Neural cell (in vitro differentiated cells): Measurements from ENCODE around the gene TMEM266. TPM values are rescaled to one million over a fixed set of nuclear protein-coding genes. Genes with fewer than 3 reads are reported as not detected.

Experiments
- H2AFZ ChIP-seq: fragments of 200-600, 300-800 bp; sonication (generic), shearing (Covaris generic); 2 replicates; pipeline ENCODE4 v1.6.0; 2014; ENCODE audit warnings: low read depth, mild to moderate bottlenecking, antibody characterized with exemption, low read length, moderate library complexity
- H3F3A ChIP-seq: fragments of 200-600 bp; shearing (Covaris generic); 2 replicates; pipeline ENCODE4 v1.6.1; 2016; ENCODE audit warnings: mild to moderate bottlenecking, moderate library complexity, mixed read lengths, antibody characterized with exemption, low read length; ENCODE audit not compliant: insufficient read depth, poor library complexity, severe bottlenecking
- H3K27ac ChIP-seq: fragments of 200-600, 300-800 bp; sonication (generic), shearing (Covaris generic); 2 replicates; pipeline ENCODE4 v1.5.1; 2014; ENCODE audit warnings: mild to moderate bottlenecking, low read length, moderate library complexity
- H3K27me3 ChIP-seq: fragments of 300-800, 200-600 bp; sonication (generic), shearing (Covaris generic); 2 replicates; pipeline ENCODE4 v1.6.0; 2014; ENCODE audit warnings: mild to moderate bottlenecking, low read depth, low read length, moderate library complexity; ENCODE audit not compliant: insufficient read depth
- H3K36me3 ChIP-seq: fragments of 300-800, 200-600 bp; sonication (generic), shearing (Covaris generic); 2 replicates; pipeline ENCODE4 v1.5.1; 2014; ENCODE audit warnings: mild to moderate bottlenecking, antibody characterized with exemption, low read length, moderate library complexity; ENCODE audit not compliant: insufficient read depth
- H3K4me2 ChIP-seq: fragments of 300-800, 200-600 bp; sonication (generic), shearing (Covaris generic); 2 replicates; pipeline ENCODE4 v1.6.0; 2014; ENCODE audit warnings: mild to moderate bottlenecking, low read length
- H3K4me3 ChIP-seq: fragments of 300-800, 200-600 bp; sonication (generic), shearing (Covaris generic); 2 replicates; pipeline ENCODE4 v1.5.1; 2014; ENCODE audit warnings: mild to moderate bottlenecking, low read length, moderate library complexity
- H3K79me2 ChIP-seq: fragments of 200-600 bp; shearing (Covaris generic); replicated peaks from 2 replicates; pipeline ENCODE4 v1.6.0; 2014; ENCODE audit warnings: mild to moderate bottlenecking, low read length, moderate library complexity; ENCODE audit not compliant: insufficient read depth
- H3K9ac ChIP-seq: fragments of 300-800, 200-600 bp; sonication (generic), shearing (Covaris generic); 2 replicates; pipeline ENCODE4 v1.6.1; 2016; ENCODE audit warnings: mild to moderate bottlenecking, low read length, mixed read lengths
- H3K9me2 ChIP-seq: fragments of 200-600 bp; shearing (Covaris generic); 2 replicates; pipeline ENCODE4 v1.6.1; 2016; ENCODE audit warnings: mild to moderate bottlenecking, low read length, mixed read lengths; ENCODE audit not compliant: insufficient read depth
- H3K9me3 ChIP-seq: fragments of 200-600, 300-800 bp; sonication (generic), shearing (Covaris generic); 2 replicates; pipeline ENCODE4 v1.6.1; 2016; ENCODE audit warnings: mild to moderate bottlenecking, mixed run types, low read length, moderate library complexity, mixed read lengths
- H4K20me1 ChIP-seq: fragments of 200-600 bp; shearing (Covaris generic); 2 replicates; pipeline ENCODE4 v1.6.1; 2016; ENCODE audit warnings: mild to moderate bottlenecking, mixed run types; ENCODE audit not compliant: insufficient read depth
- CTCF ChIP-seq: fragments of 450-650 bp; IDR thresholded peaks from 2 replicates; pipeline ENCODE4 v1.5.1; 2014; ENCODE audit warnings: antibody characterized with exemption, mild to moderate bottlenecking, moderate library complexity; ENCODE audit not compliant: poor library complexity, severe bottlenecking
- EP300 ChIP-seq: fragments of 450-650 bp; conservative IDR thresholded peaks from 2 replicates; pipeline ENCODE4 v1.6.1; 2014; ENCODE audit warnings: antibody characterized with exemption, mild to moderate bottlenecking, moderate library complexity; ENCODE audit not compliant: poor library complexity, severe bottlenecking
- EZH2 ChIP-seq: fragments of 200-600, 300-800 bp; shearing (Covaris generic), sonication (generic); IDR thresholded peaks from 2 replicates; pipeline ENCODE4 v1.6.1; 2014; ENCODE audit warnings: antibody characterized with exemption, low read length, borderline replicate concordance, mild to moderate bottlenecking; ENCODE audit not compliant: insufficient read depth, poor library complexity, severe bottlenecking
- MXI1 ChIP-seq: fragments of 450-650 bp; conservative IDR thresholded peaks from 2 replicates; pipeline ENCODE4 v1.6.1; 2014; ENCODE audit warnings: antibody characterized with exemption, mild to moderate bottlenecking; ENCODE audit not compliant: poor library complexity, severe bottlenecking
- POLR2AphosphoS5 ChIP-seq: IDR thresholded peaks from 2 replicates; pipeline ENCODE4 v1.6.1; 2012
- RAD21 ChIP-seq: fragments of 450-650 bp; conservative IDR thresholded peaks from 2 replicates; pipeline ENCODE4 v1.6.1; 2014; ENCODE audit warnings: antibody characterized with exemption, mild to moderate bottlenecking, moderate library complexity
- REST ChIP-seq: IDR thresholded peaks from 2 replicates; pipeline ENCODE4 v1.6.1; 2012; ENCODE audit warnings: borderline replicate concordance
- SMC3 ChIP-seq: fragments of 450-650 bp; conservative IDR thresholded peaks from 2 replicates; pipeline ENCODE4 v1.6.1; 2014; ENCODE audit warnings: antibody characterized with exemption, mild to moderate bottlenecking, moderate library complexity; ENCODE audit not compliant: poor library complexity
- TAF1 ChIP-seq: IDR thresholded peaks from 2 replicates; pipeline ENCODE4 v1.6.1; 2012; ENCODE audit warnings: low read depth
- polyA plus RNA-seq: library from polyadenylated mRNA; depleted of rRNA; stranded (reverse); fragments of >200 nt; gene quantifications from 2 replicates; pipeline ENCODE4 v1.2.3, GENCODE V29; 2014

The TMEM266 gene
- polyA plus RNA-seq, 1 donor from 2014 or later, result 17.6 TPM

GRCh38 chr15:76176059-76176458, 116.3 kb downstream of the TMEM266 start:
- Histone ChIP-seq H3K36me3 (no peaks in the 10 kb centered on the region), H3K9me2 (no peaks in the 10 kb centered on the region), H3F3A (no peaks in the 10 kb centered on the region), H3K79me2 (no peaks in the 10 kb centered on the region), H2AFZ (no peak overlapping the region), H4K20me1 (no peaks in the 10 kb centered on the region), H3K27me3 (no peaks in the 10 kb centered on the region), H3K9ac (no peak overlapping the region), H3K4me2 (no peak overlapping the region), H3K27ac (no peak overlapping the region), H3K4me3 (no peak overlapping the region), H3K9me3 (no peaks in the 10 kb centered on the region)
- no peak for TF ChIP-seq POLR2AphosphoS5
- TF ChIP-seq RAD21, result no peak
- TF ChIP-seq MXI1, result no peak
- TF ChIP-seq TAF1, result no peak
- no peak for TF ChIP-seq EP300
- TF ChIP-seq EZH2, result no peak
- TF ChIP-seq REST, result no peak
- TF ChIP-seq SMC3, result no peak
- TF ChIP-seq CTCF, result no peak

GRCh38 chr15:76176487-76177085, 116.8 kb downstream of the TMEM266 start:
- no peaks in the 10 kb centered on the region for H3K9me3 ChIP-seq
- H3K27ac ChIP-seq, result no peak overlapping the region
- H3F3A ChIP-seq, result no peaks in the 10 kb centered on the region
- no peak for TF ChIP-seq POLR2AphosphoS5
- TF ChIP-seq TAF1, result no peak
- no peak for TF ChIP-seq CTCF
- TF ChIP-seq REST, result no peak
- TF ChIP-seq RAD21, result no peak
- no peak for TF ChIP-seq MXI1
- no peak for TF ChIP-seq SMC3
- TF ChIP-seq EZH2, result no peak
- TF ChIP-seq EP300, result no peak
- H3K9me2 ChIP-seq, result no peaks in the 10 kb centered on the region
- no peaks in the 10 kb centered on the region for H4K20me1 ChIP-seq
- no peak overlapping the region for H3K9ac ChIP-seq
- H3K4me3 ChIP-seq, result no peak overlapping the region
- H2AFZ ChIP-seq, result no peak overlapping the region
- H3K36me3 ChIP-seq, result no peaks in the 10 kb centered on the region
- H3K27me3 ChIP-seq, result no peaks in the 10 kb centered on the region
- no peaks in the 10 kb centered on the region for H3K79me2 ChIP-seq
- H3K4me2 ChIP-seq, result no peak overlapping the region
